ENCODE data around the gene RAB7A. TPM values are rescaled to one million over a fixed set of nuclear protein-coding genes. Genes with fewer than 3 reads are reported as not detected.

RAB7A gene
- total and polyA plus RNA-seq, 2 experiments from 2014 or later, result 108 to 269 TPM

DNA sequence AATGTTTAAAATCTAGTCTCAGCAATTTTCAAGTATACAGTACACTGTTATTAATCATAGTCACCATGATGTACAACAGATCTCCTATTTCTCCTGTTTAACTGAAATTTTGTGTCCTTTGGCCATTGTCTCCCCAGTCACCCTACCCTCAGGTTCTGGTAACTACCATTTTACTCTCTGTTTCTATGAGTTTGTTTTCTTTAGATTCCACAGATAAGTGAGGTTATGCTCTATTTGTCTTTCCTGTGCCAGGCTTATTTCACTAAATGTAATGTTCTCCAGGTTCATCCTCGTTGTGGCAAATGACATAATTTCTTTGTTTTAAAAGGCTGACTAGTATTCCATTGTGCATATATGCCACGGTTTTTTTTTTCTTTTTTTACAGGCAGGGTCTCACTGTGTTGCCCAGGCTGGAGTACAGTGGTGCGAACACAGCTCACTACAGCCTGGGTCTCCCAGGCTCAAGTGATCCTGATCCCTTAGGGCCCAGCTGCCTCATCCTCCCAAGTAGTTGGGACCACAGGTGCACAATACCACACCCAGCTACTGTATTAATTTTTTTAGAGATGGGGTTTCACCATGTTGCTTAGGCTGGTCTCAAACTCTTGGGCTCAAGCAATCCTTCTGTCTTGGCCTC lies 50.0 kb downstream of the RAB7A start:
- Histone ChIP-seq H3K4me2 (no peak overlapping the region), H3K27ac (no peak overlapping the region), H3K4me3 (no peak overlapping the region), H3K4me1 (ENCODE audit: insufficient read depth) (peaks cover 19% of the 10 kb centered on the region), H3K36me3 (replicated peaks; ENCODE audit: insufficient read depth, low read depth) (no peaks in the 10 kb centered on the region), H3K79me2 (peaks cover 91% of the 10 kb centered on the region), H3K27me3 (no peaks in the 10 kb centered on the region), H3K9me3 (ENCODE audit: low read depth) (no peaks in the 10 kb centered on the region), H3K9me2 (replicated peaks; ENCODE audit: insufficient read depth) (no peaks in the 10 kb centered on the region), H2AFZ (no peak overlapping the region), H4K20me1 (ENCODE audit: insufficient read depth, poor library complexity, severe bottlenecking) (peaks cover 88% of the 10 kb centered on the region)
- 77% methylated on average over 3 of the region's 3 CpGs for WGBS (ENCODE audit: low lambda C conversion rate, missing lambda C conversion rate)
- TF ChIP-seq, protein P1, sequence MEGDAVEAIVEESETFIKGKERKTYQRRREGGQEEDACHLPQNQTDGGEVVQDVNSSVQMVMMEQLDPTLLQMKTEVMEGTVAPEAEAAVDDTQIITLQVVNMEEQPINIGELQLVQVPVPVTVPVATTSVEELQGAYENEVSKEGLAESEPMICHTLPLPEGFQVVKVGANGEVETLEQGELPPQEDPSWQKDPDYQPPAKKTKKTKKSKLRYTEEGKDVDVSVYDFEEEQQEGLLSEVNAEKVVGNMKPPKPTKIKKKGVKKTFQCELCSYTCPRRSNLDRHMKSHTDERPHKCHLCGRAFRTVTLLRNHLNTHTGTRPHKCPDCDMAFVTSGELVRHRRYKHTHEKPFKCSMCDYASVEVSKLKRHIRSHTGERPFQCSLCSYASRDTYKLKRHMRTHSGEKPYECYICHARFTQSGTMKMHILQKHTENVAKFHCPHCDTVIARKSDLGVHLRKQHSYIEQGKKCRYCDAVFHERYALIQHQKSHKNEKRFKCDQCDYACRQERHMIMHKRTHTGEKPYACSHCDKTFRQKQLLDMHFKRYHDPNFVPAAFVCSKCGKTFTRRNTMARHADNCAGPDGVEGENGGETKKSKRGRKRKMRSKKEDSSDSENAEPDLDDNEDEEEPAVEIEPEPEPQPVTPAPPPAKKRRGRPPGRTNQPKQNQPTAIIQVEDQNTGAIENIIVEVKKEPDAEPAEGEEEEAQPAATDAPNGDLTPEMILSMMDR (IDR thresholded peaks at IDR 0.05; ENCODE audit: poor library complexity), result no peak
- TF ChIP-seq EZH2 (IDR thresholded peaks at IDR 0.05; ENCODE audit: borderline replicate concordance) (no peak), EZH2phosphoT487 (IDR thresholded peaks at IDR 0.05; ENCODE audit: low read depth, severe bottlenecking, unreplicated experiment) (no peak)
- no peak for DNase-seq (ENCODE audit: low spot score)

DNA sequence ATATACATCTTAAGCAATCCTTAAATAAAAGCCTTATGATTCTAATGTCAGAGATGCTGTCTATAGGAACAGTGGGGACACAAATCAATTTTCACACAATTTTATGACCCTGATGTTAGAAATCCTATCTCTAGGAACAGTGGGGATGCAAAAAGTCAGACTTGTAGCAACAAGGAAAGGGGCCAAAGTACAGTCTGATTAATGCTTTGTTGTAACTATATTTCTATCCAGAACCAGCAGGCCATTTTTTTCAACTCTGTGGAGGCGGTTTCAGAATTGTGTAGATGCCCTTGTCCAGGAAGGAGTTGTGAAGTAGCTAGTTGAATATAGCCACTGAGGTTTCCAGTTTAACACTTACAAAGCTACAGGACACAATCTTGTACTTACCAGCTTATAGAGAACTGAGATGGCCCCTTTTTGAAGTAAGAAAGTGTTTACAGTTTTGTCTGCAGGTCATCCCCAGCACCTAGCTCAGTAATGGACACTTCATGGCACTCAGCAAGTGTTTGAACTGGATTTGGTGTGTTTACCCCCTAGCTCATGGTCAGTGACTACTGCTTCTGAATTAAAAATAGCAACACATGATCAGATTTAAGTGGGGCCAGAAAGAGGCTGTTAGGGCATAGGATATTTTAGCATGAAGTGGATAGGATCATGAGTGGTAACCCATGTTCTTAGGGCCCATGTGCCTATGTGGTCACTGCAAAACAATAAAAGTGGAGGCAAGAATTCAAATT lies 54.3 kb downstream of the RAB7A start:
- Histone ChIP-seq H3K79me2 (peaks cover 100% of the 10 kb centered on the region), H3K4me2 (no peak overlapping the region), H3K27ac (peak overlapping the region; percentile 45), H3K36me3 (replicated peaks; ENCODE audit: insufficient read depth, low read depth) (no peaks in the 10 kb centered on the region), H4K20me1 (ENCODE audit: insufficient read depth, poor library complexity, severe bottlenecking) (peaks cover 97% of the 10 kb centered on the region), H3K27me3 (no peaks in the 10 kb centered on the region), H3K9me2 (replicated peaks; ENCODE audit: insufficient read depth) (no peaks in the 10 kb centered on the region), H2AFZ (no peak overlapping the region), H3K4me3 (no peak overlapping the region), H3K4me1 (ENCODE audit: insufficient read depth) (peaks cover 38% of the 10 kb centered on the region), H3K9me3 (ENCODE audit: low read depth) (no peaks in the 10 kb centered on the region)
- 79% methylated on average over 1 of the region's 1 CpG for WGBS (ENCODE audit: low lambda C conversion rate, missing lambda C conversion rate)
- TF ChIP-seq, protein P1 (IDR thresholded peaks at IDR 0.05; ENCODE audit: poor library complexity), result no peak
- TF ChIP-seq EZH2phosphoT487 (IDR thresholded peaks at IDR 0.05; ENCODE audit: low read depth, severe bottlenecking, unreplicated experiment) (no peak), EZH2 (IDR thresholded peaks at IDR 0.05; ENCODE audit: borderline replicate concordance) (no peak)
- DNase-seq (ENCODE audit: low spot score), result peak; percentile 31

DNA sequence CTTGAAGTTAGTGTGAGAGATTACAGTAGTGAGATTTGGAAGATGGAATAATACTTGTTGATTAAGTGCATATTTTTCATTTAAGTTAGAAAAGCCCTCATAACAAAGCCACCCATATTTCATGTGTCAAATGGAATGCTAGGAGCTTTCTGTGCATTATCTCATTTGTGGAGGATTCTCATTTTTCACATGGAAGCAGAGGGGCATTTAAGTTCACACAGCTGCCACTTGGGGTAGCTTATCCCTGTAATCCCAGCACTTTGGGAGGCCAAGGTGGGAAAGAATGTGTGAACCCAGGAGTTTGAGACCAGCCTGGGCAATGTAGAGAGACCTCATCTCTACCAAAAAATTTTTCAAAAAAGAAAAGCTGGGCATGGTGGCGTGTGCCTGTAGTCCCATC lies 55.2 kb downstream of the RAB7A start:
- 100% methylated on average over 1 of the region's 1 CpG for WGBS (ENCODE audit: low lambda C conversion rate, missing lambda C conversion rate)
- no peaks in the 10 kb centered on the region for H3K27me3 ChIP-seq
- no peak overlapping the region for H2AFZ ChIP-seq
- H3K4me1 ChIP-seq (ENCODE audit: insufficient read depth), result peaks cover 38% of the 10 kb centered on the region
- no peaks in the 10 kb centered on the region for H3K9me2 ChIP-seq (replicated peaks; ENCODE audit: insufficient read depth)
- H3K79me2 ChIP-seq, result peaks cover 100% of the 10 kb centered on the region
- H4K20me1 ChIP-seq (ENCODE audit: insufficient read depth, poor library complexity, severe bottlenecking), result peaks cover 98% of the 10 kb centered on the region
- H3K4me3 ChIP-seq, result no peak overlapping the region
- no peaks in the 10 kb centered on the region for H3K9me3 ChIP-seq (ENCODE audit: low read depth)
- no peak for DNase-seq (ENCODE audit: low spot score)
- no peak overlapping the region for H3K4me2 ChIP-seq
- TF ChIP-seq EZH2 (IDR thresholded peaks at IDR 0.05; ENCODE audit: borderline replicate concordance), result no peak
- TF ChIP-seq EZH2phosphoT487 (IDR thresholded peaks at IDR 0.05; ENCODE audit: low read depth, severe bottlenecking, unreplicated experiment), result no peak
- TF ChIP-seq, protein P1 (IDR thresholded peaks at IDR 0.05; ENCODE audit: poor library complexity), result no peak
- peak overlapping the region; percentile 45 for H3K27ac ChIP-seq
- no peaks in the 10 kb centered on the region for H3K36me3 ChIP-seq (replicated peaks; ENCODE audit: insufficient read depth, low read depth)
